ENCODE data around the gene COPS9.

Gene COPS9

DNA sequence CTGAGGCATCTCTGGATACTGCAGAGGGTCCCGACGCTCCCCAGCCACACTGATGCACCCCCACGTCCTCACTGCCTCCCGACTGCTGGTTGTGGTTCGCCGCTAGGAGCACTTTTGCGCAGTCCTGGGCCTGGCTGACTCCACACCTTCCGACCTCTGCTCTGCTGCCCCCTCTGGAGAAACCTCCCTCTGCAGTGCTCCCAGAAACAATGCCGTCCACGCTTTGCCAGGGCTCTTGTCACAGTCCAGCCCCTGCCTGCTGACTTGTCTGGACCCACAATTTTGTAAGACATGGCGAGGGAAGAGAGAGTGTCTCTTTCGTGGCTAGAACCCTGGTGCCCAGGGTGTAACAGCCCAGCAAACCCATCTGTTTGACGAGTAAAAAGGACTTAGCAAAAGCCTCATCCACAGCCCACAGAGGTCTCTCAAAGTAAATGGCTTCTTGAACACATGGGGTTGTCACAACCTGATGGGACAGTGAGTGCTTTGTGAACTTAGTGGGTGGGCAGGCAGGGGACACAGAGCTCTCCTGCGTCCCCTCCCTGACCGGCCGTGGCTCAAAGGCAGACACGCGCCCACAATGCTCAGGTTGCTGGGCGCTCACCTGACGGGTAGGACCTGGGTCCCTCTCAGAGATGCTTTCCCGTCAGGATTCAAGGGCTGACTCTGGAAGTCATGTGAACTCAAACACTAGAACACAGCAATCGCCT, 4.0 kb downstream of the COPS9 start:
- H3K27me3 ChIP-seq (ENCODE audit: insufficient read depth, low read depth) = no peaks in the 10 kb centered on the region
- H3K4me1 ChIP-seq (ENCODE audit: low read depth, poor library complexity, severe bottlenecking) = peaks cover 4% of the 10 kb centered on the region
- H3K27ac ChIP-seq = no peak overlapping the region
- H3K36me3 ChIP-seq (ENCODE audit: insufficient read depth) = no peaks in the 10 kb centered on the region
- TF ChIP-seq, protein P1, sequence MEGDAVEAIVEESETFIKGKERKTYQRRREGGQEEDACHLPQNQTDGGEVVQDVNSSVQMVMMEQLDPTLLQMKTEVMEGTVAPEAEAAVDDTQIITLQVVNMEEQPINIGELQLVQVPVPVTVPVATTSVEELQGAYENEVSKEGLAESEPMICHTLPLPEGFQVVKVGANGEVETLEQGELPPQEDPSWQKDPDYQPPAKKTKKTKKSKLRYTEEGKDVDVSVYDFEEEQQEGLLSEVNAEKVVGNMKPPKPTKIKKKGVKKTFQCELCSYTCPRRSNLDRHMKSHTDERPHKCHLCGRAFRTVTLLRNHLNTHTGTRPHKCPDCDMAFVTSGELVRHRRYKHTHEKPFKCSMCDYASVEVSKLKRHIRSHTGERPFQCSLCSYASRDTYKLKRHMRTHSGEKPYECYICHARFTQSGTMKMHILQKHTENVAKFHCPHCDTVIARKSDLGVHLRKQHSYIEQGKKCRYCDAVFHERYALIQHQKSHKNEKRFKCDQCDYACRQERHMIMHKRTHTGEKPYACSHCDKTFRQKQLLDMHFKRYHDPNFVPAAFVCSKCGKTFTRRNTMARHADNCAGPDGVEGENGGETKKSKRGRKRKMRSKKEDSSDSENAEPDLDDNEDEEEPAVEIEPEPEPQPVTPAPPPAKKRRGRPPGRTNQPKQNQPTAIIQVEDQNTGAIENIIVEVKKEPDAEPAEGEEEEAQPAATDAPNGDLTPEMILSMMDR (conservative IDR thresholded peaks at IDR 0.05; ENCODE audit: low read depth, low read length) = no peak
- peaks cover 15% of the 10 kb centered on the region for H3K79me2 ChIP-seq (ENCODE audit: insufficient read depth, low read depth)
- no peak overlapping the region for H3K4me2 ChIP-seq
- H4K20me1 ChIP-seq (ENCODE audit: insufficient read depth) = no peaks in the 10 kb centered on the region
- H2AFZ ChIP-seq (ENCODE audit: low read depth) = no peak overlapping the region
- no peak overlapping the region for H3K4me3 ChIP-seq (IDR thresholded peaks at IDR 0.05; ENCODE audit: insufficient read depth, low read depth, low read length)
- H3K9ac ChIP-seq = no peak overlapping the region

DNA sequence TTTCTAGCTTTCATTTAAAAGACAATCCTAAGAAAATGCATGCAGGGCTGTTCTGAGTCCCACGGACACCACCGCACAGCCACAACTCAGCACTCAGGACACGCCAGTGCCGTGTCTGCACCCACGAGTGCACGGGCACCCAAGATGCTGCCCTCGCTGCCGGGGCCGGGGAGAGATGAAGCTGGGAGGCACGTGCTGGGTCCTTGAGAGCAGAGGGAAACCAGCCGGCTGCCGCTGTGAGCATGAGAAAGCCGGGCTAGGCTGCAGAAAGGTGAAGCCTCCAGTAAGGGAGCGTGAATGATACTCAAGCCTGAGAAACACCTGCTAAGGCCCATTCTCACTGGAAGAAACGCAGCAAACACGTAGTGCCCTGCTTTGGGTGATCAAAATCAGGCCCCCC, 4.8 kb downstream of the COPS9 start:
- Histone ChIP-seq H3K36me3 (ENCODE audit: insufficient read depth) (no peaks in the 10 kb centered on the region), H2AFZ (ENCODE audit: low read depth) (no peak overlapping the region), H3K27ac (no peak overlapping the region), H4K20me1 (ENCODE audit: insufficient read depth) (no peaks in the 10 kb centered on the region), H3K79me2 (ENCODE audit: insufficient read depth, low read depth) (peaks cover 15% of the 10 kb centered on the region), H3K27me3 (ENCODE audit: insufficient read depth, low read depth) (no peaks in the 10 kb centered on the region), H3K4me2 (no peak overlapping the region), H3K4me1 (ENCODE audit: low read depth, poor library complexity, severe bottlenecking) (peaks cover 4% of the 10 kb centered on the region), H3K4me3 (IDR thresholded peaks at IDR 0.05; ENCODE audit: insufficient read depth, low read depth, low read length) (no peak overlapping the region), H3K9ac (no peak overlapping the region)
- TF ChIP-seq, protein P1 (conservative IDR thresholded peaks at IDR 0.05; ENCODE audit: low read depth, low read length) = no peak

DNA sequence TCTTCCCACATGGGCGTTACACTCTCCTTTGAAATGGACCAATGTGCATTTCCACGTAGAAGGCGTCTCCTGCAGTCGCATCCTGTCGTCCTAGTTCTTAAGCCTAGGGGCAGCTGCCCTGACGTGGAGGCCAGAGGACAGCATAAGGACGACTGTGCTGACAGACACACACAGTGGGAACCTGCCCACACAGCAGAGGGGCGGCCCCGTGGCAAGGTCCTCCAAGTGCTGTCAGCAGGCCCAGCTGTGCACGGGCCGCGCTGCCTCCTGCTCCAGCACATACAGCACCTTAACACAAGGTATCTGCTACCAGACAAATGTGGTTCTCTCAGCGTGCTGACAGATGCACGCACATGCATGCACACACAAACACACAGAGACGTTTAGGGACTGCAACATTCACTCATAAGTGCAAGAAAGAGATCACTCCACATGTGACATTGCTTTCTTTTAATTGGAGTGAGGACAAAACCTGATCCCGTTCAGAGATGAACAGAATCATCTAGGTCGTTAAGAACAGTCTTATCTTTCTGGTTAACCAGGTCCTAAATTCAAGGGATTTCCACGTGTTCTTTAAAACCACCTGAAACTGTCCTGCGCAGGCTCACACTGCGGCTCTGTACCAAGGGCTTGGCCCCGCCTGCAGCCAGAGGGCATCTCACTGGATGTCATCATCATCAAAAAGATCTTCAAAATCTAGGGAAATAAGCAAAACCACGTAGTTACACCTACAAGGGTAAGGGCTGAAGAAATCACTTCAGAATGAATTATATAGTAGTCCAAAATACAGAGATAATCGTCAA, 5.5 kb downstream of the COPS9 start:
- H4K20me1 ChIP-seq (ENCODE audit: insufficient read depth) = no peaks in the 10 kb centered on the region
- peaks cover 4% of the 10 kb centered on the region for H3K4me1 ChIP-seq (ENCODE audit: low read depth, poor library complexity, severe bottlenecking)
- no peak overlapping the region for H3K9ac ChIP-seq
- TF ChIP-seq, protein P1 (conservative IDR thresholded peaks at IDR 0.05; ENCODE audit: low read depth, low read length) = no peak
- no peak overlapping the region for H3K4me3 ChIP-seq (IDR thresholded peaks at IDR 0.05; ENCODE audit: insufficient read depth, low read depth, low read length)
- H3K79me2 ChIP-seq (ENCODE audit: insufficient read depth, low read depth) = peaks cover 12% of the 10 kb centered on the region
- no peak overlapping the region for H2AFZ ChIP-seq (ENCODE audit: low read depth)
- no peaks in the 10 kb centered on the region for H3K27me3 ChIP-seq (ENCODE audit: insufficient read depth, low read depth)
- no peaks in the 10 kb centered on the region for H3K36me3 ChIP-seq (ENCODE audit: insufficient read depth)
- no peak overlapping the region for H3K27ac ChIP-seq
- no peak overlapping the region for H3K4me2 ChIP-seq

DNA sequence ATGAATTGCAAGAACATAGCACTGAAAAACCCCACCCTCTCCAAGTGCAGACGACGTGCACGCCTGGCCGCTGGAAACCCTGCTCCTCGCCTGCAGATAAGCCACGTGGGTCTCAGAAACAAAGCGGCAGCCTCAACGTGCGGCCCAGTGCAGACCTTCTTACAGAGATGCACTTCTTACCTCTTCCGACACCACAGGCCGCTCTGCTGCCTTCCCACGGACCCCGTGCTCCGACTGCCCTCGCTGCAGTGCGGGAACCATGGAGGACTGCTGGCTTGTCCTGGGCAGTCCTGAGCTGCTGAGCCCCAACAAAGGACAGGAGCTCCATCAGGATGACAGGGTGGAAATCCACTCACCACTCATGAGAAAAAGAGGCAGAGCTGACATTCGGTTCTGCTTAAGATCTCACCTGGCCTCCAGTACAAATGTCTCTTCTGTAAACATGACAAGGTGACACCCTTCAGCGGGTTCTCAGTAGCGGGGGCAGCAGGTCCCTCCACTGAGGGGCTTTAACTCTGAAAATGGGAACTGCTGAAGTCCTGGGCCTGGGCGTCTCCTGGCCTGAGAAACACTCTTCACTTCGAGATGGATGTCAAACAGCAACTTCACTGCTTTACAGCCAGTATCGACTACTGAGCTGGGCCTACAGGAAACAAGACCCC, 6.2 kb downstream of the COPS9 start:
- TF ChIP-seq, protein P1 (conservative IDR thresholded peaks at IDR 0.05; ENCODE audit: low read depth, low read length) = no peak
- H3K79me2 ChIP-seq (ENCODE audit: insufficient read depth, low read depth) = peaks cover 4% of the 10 kb centered on the region; the same call in 1 of the 2 replicates
- H3K36me3 ChIP-seq (ENCODE audit: insufficient read depth) = no peaks in the 10 kb centered on the region

More for the DNA sequence above, 6.2 kb downstream of the COPS9 start:
- no peaks in the 10 kb centered on the region for H3K27me3 ChIP-seq (ENCODE audit: insufficient read depth, low read depth)
- no peak overlapping the region for H3K9ac ChIP-seq
- no peak overlapping the region for H3K27ac ChIP-seq
- no peak overlapping the region for H2AFZ ChIP-seq (ENCODE audit: low read depth)
- no peaks in the 10 kb centered on the region for H3K4me1 ChIP-seq (ENCODE audit: low read depth, poor library complexity, severe bottlenecking)
- no peak overlapping the region for H3K4me3 ChIP-seq (IDR thresholded peaks at IDR 0.05; ENCODE audit: insufficient read depth, low read depth, low read length)
- H4K20me1 ChIP-seq (ENCODE audit: insufficient read depth) = no peaks in the 10 kb centered on the region
- H3K4me2 ChIP-seq = no peak overlapping the region

All from KMS-11 (cell line).